H9 (cell line): ENCODE measurements around the gene GBGT1. TPM values are rescaled to one million over a fixed set of nuclear protein-coding genes. Genes with fewer than 3 reads are reported as not detected.

ENCODE experiments used
- DNase-seq: peaks from one replicate; pipeline ENCODE4 v3.0.0-alpha.2; 2017
- H2AFZ ChIP-seq: one replicate; pipeline ENCODE4 v1.6.1; 2013; ENCODE audit warnings: mild to moderate bottlenecking, low read length, control low read depth, moderate library complexity
- H2AK5ac ChIP-seq: 2 replicates; pipeline ENCODE4 v1.6.1; 2013; ENCODE audit warnings: low read length, control low read depth, mixed read lengths; ENCODE audit not compliant: insufficient read length
- H2BK120ac ChIP-seq: one replicate; pipeline ENCODE4 v1.6.1; 2013; ENCODE audit warnings: low read depth, mild to moderate bottlenecking, low read length, control low read depth, inconsistent platforms; ENCODE audit not compliant: poor library complexity, severe bottlenecking
- H2BK12ac ChIP-seq: 2 replicates; pipeline ENCODE4 v1.6.1; 2013; ENCODE audit warnings: low read length, control low read depth, mixed read lengths, low read depth; ENCODE audit not compliant: insufficient read length
- H2BK15ac ChIP-seq: 2 replicates; pipeline ENCODE4 v1.6.1; 2013; ENCODE audit warnings: low read depth, low read length, control low read depth
- H2BK20ac ChIP-seq: one replicate; pipeline ENCODE4 v1.6.1; 2013; ENCODE audit warnings: low read depth, mild to moderate bottlenecking, low read length, control low read depth, inconsistent platforms; ENCODE audit not compliant: poor library complexity, severe bottlenecking
- H2BK5ac ChIP-seq: 2 replicates; pipeline ENCODE4 v1.6.1; 2013; ENCODE audit warnings: low read length, control low read depth, mixed read lengths; ENCODE audit not compliant: insufficient read length
- H3K14ac ChIP-seq: 2 replicates; pipeline ENCODE4 v1.6.1; 2013; ENCODE audit warnings: low read length, control low read depth; ENCODE audit not compliant: insufficient read depth
- H3K18ac ChIP-seq: 2 replicates; pipeline ENCODE4 v1.6.1; 2013; ENCODE audit warnings: low read depth, mild to moderate bottlenecking, mixed read lengths, low read length, control low read depth; ENCODE audit not compliant: insufficient read length
- H3K23ac ChIP-seq: 2 replicates; pipeline ENCODE4 v1.6.1; 2013; ENCODE audit warnings: low read length, control low read depth, mixed read lengths, low read depth; ENCODE audit not compliant: insufficient read length
- H3K23me2 ChIP-seq: 2 replicates; pipeline ENCODE4 v1.6.1; 2013; ENCODE audit warnings: low read depth, mild to moderate bottlenecking, mixed read lengths, low read length, control low read depth; ENCODE audit not compliant: insufficient read length, poor library complexity, severe bottlenecking
- H3K27ac ChIP-seq: 2 replicates; pipeline ENCODE4 v1.5.1; 2013; ENCODE audit warnings: low read length, control low read depth, mixed read lengths, low read depth; ENCODE audit not compliant: insufficient read length
- H3K27me3 ChIP-seq: 2 replicates; pipeline ENCODE4 v1.6.1; 2013; ENCODE audit warnings: low read length, control low read depth, inconsistent platforms; ENCODE audit not compliant: insufficient read depth
- H3K4ac ChIP-seq: 2 replicates; pipeline ENCODE4 v1.6.1; 2013; ENCODE audit warnings: low read depth, mild to moderate bottlenecking, control low read depth, inconsistent platforms, low read length, moderate library complexity
- H3K4me1 ChIP-seq: 2 replicates; pipeline ENCODE4 v1.6.1; 2013; ENCODE audit warnings: low read length, control low read depth, inconsistent platforms; ENCODE audit not compliant: insufficient read depth
- H3K4me2 ChIP-seq: 2 replicates; pipeline ENCODE4 v1.6.1; 2013; ENCODE audit warnings: low read length, control low read depth, mixed read lengths; ENCODE audit not compliant: insufficient read length, insufficient read depth
- H3K56ac ChIP-seq: 2 replicates; pipeline ENCODE4 v1.6.1; 2013; ENCODE audit warnings: low read depth, mild to moderate bottlenecking, mixed read lengths, low read length, control low read depth; ENCODE audit not compliant: insufficient read length
- H3K79me1 ChIP-seq: 2 replicates; pipeline ENCODE4 v1.6.1; 2013; ENCODE audit warnings: low read depth, mild to moderate bottlenecking, moderate library complexity, low read length, control low read depth, inconsistent platforms; ENCODE audit not compliant: insufficient read depth, poor library complexity, severe bottlenecking
- H3K79me2 ChIP-seq: 2 replicates; pipeline ENCODE4 v1.6.1; 2013; ENCODE audit warnings: low read length, control low read depth, inconsistent platforms; ENCODE audit not compliant: insufficient read depth
- H3K9ac ChIP-seq: 2 replicates; pipeline ENCODE4 v1.6.1; 2013; ENCODE audit warnings: low read length, control low read depth, mixed read lengths; ENCODE audit not compliant: insufficient read length; ENCODE audit errors: extremely low read depth
- H3K9me3 ChIP-seq: one replicate; pipeline ENCODE4 v1.6.1; 2013; ENCODE audit warnings: low read depth, low read length, inconsistent platforms; ENCODE audit not compliant: control insufficient read depth
- H3T11ph ChIP-seq: one replicate; pipeline ENCODE4 v1.6.1; 2013; ENCODE audit warnings: mild to moderate bottlenecking, low read length, control low read depth, inconsistent platforms
- H4K20me1 ChIP-seq: one replicate; pipeline ENCODE4 v1.6.1; 2013; ENCODE audit not compliant: control insufficient read depth, insufficient read length, insufficient read depth
- H4K5ac ChIP-seq: 2 replicates; pipeline ENCODE4 v1.6.1; 2013; ENCODE audit warnings: low read depth, mild to moderate bottlenecking, mixed read lengths, low read length, control low read depth; ENCODE audit not compliant: insufficient read length
- H4K8ac ChIP-seq: replicated peaks from 2 replicates; pipeline ENCODE4 v1.6.1; 2013; ENCODE audit warnings: low read length, control low read depth, mixed read lengths, low read depth; ENCODE audit not compliant: insufficient read length
- H4K91ac ChIP-seq: 2 replicates; pipeline ENCODE4 v1.6.1; 2013; ENCODE audit warnings: low read depth, mild to moderate bottlenecking, moderate library complexity, mixed read lengths, low read length, control low read depth; ENCODE audit not compliant: insufficient read length
- H3K27ac Mint-ChIP-seq, 3 experiments: 2 replicates in 2 of 3; 3 replicates in 1 of 3; pipeline ENCODE4 v1.8.0; 2020 to 2021; ENCODE audit warnings: mixed read lengths in 3 of 3, mild to moderate bottlenecking in 1 of 3, moderate library complexity in 1 of 3
- H3K27me3 Mint-ChIP-seq: 2 replicates; pipeline ENCODE4 v1.8.0; 2021; ENCODE audit warnings: low read depth, mild to moderate bottlenecking, moderate library complexity, mixed read lengths
- H3K36me3 Mint-ChIP-seq, 3 experiments: 2 replicates in 2 of 3; 3 replicates in 1 of 3; pipeline ENCODE4 v1.8.0; 2020 to 2021; ENCODE audit warnings: low read depth in 3 of 3, mixed read lengths in 3 of 3; ENCODE audit not compliant: insufficient read depth in 1 of 3
- H3K4me1 Mint-ChIP-seq, 2 experiments: 2 replicates each; pipeline ENCODE4 v1.8.0; 2020; ENCODE audit warnings: mixed read lengths in 2 of 2
- H3K4me3 Mint-ChIP-seq, 2 experiments: 2 replicates in 1 of 2; 3 replicates in 1 of 2; pipeline ENCODE4 v1.8.0; 2020 to 2021; ENCODE audit warnings: mild to moderate bottlenecking in 2 of 2, mixed read lengths in 2 of 2, moderate library complexity in 1 of 2
- H3K9me3 Mint-ChIP-seq, 2 experiments: 2 replicates in 1 of 2; 3 replicates in 1 of 2; pipeline ENCODE4 v1.8.0; 2020; ENCODE audit warnings: mild to moderate bottlenecking in 2 of 2, mixed read lengths in 2 of 2, moderate library complexity in 1 of 2
- CTCF ChIP-seq: fragments of 200-600 bp; sonication (generic); conservative IDR thresholded peaks from 3 replicates; pipeline ENCODE4 v1.8.0; 2021; ENCODE audit warnings: antibody characterized with exemption, mild to moderate bottlenecking
- WGBS: extraction: QIAGEN DNeasy Blood & Tissue Kit; methylation state at CpG from one replicate; pipeline ENCODE4 v1.1.7; 2013; ENCODE audit warnings: missing lambda C conversion rate, low lambda C conversion rate, mixed read lengths; ENCODE audit not compliant: insufficient read length; ENCODE audit errors: extremely low coverage; 5-methylcytosine and 5-hydroxymethylcytosine counted together
- total RNA-seq: library from RNA; stranded (reverse); gene quantifications from 2 replicates; pipeline ENCODE4 v1.2.1, GENCODE V29; 2021

Gene GBGT1
- total RNA-seq, 1 experiment from 2014 or later = 9.3 TPM

GRCh38 chr9:133184971-133185370 is 21.3 kb upstream of the GBGT1 start:
- no peak overlapping the region for H3K4ac ChIP-seq
- no peak overlapping the region for H2BK120ac ChIP-seq
- WGBS = no CpG with 5 or more reads among the region's 8 CpGs
- H3T11ph ChIP-seq = no peak overlapping the region
- no peak overlapping the region for H2BK12ac ChIP-seq
- H2AK5ac ChIP-seq = no peak overlapping the region
- H3K27ac ChIP-seq = no peak overlapping the region
- no peak overlapping the region for H3K14ac ChIP-seq
- H3K9me3 ChIP-seq = no peaks in the 10 kb centered on the region
- H2AFZ ChIP-seq = no peak overlapping the region
- Mint-ChIP-seq H3K36me3 (no peaks in the 10 kb centered on the region; a peak in 1 of 7 replicates), H3K4me1 (peaks cover 2 to 7% of the 10 kb centered on the region in 2 experiments; a peak in 3 of 4 replicates), H3K27me3 (peaks cover 61% of the 10 kb centered on the region), H3K4me3 (peak overlapping the region in 1 of 2 experiments; percentile 60; a peak in 2 of 5 replicates), H3K9me3 (no peaks in the 10 kb centered on the region; a peak in 1 of 5 replicates), H3K27ac (no peak overlapping the region)
- no peaks in the 10 kb centered on the region for H3K79me2 ChIP-seq
- H3K79me1 ChIP-seq = no peaks in the 10 kb centered on the region
- no peak overlapping the region for H4K8ac ChIP-seq
- peak; percentile 59 for TF ChIP-seq CTCF
- H3K23ac ChIP-seq = no peak overlapping the region
- no peaks in the 10 kb centered on the region for H3K4me1 ChIP-seq
- no peaks in the 10 kb centered on the region for H3K23me2 ChIP-seq
- no peak overlapping the region for H2BK20ac ChIP-seq
- H3K27me3 ChIP-seq = no peaks in the 10 kb centered on the region
- H4K91ac ChIP-seq = no peak overlapping the region
- H3K56ac ChIP-seq = no peak overlapping the region
- no peak overlapping the region for H3K9ac ChIP-seq
- DNase-seq = no peak
- no peak overlapping the region for H3K18ac ChIP-seq
- H4K20me1 ChIP-seq = no peaks in the 10 kb centered on the region
- no peak overlapping the region for H4K5ac ChIP-seq
- H2BK5ac ChIP-seq = no peak overlapping the region
- no peak overlapping the region for H2BK15ac ChIP-seq
- H3K4me2 ChIP-seq = no peak overlapping the region
